Smooth muscle cell (in vitro differentiated cells): ENCODE measurements around the gene OGFR. TPM values are rescaled to one million over a fixed set of nuclear protein-coding genes. Genes with fewer than 3 reads are reported as not detected.

Experiments used
- DNase-seq: peaks from one replicate; lab custom pipeline; 2025; ENCODE audit not compliant: unreplicated experiment; lab: John Stamatoyannopoulos, UW
- H2AFZ ChIP-seq: fragments of 200-600 bp; sonication (generic); 2 replicates; pipeline ENCODE4 v1.6.0; 2016; ENCODE audit warnings: antibody characterized with exemption, low read depth, mild to moderate bottlenecking
- H3F3A ChIP-seq: fragments of 200-600 bp; sonication (generic); 2 replicates; pipeline ENCODE4 v1.6.0; 2017; ENCODE audit warnings: antibody characterized with exemption, low read depth
- H3K27ac ChIP-seq: fragments of 200-600 bp; sonication (generic); 2 replicates; pipeline ENCODE4 v1.5.1; 2016; ENCODE audit warnings: low read depth, mild to moderate bottlenecking
- H3K27me3 ChIP-seq: fragments of 200-600 bp; sonication (generic); 2 replicates; pipeline ENCODE4 v1.6.1; 2016; ENCODE audit warnings: low read depth, mild to moderate bottlenecking
- H3K36me3 ChIP-seq: fragments of 200-600 bp; sonication (generic); 2 replicates; pipeline ENCODE4 v1.5.1; 2016; ENCODE audit warnings: low read depth
- H3K4me1 ChIP-seq: fragments of 200-600 bp; sonication (generic); 2 replicates; pipeline ENCODE4 v1.5.1; 2016; ENCODE audit warnings: low read depth
- H3K4me2 ChIP-seq: fragments of 200-600 bp; sonication (generic); 2 replicates; pipeline ENCODE4 v1.6.0; 2016; ENCODE audit warnings: mild to moderate bottlenecking
- H3K4me3 ChIP-seq: fragments of 200-600 bp; sonication (generic); 2 replicates; pipeline ENCODE4 v1.5.1; 2016; ENCODE audit warnings: mild to moderate bottlenecking
- H3K79me2 ChIP-seq: fragments of 200-600 bp; sonication (generic); 2 replicates; pipeline ENCODE4 v1.6.0; 2016; ENCODE audit warnings: low read depth, mild to moderate bottlenecking
- H3K9ac ChIP-seq: fragments of 200-600 bp; sonication (generic); 2 replicates; pipeline ENCODE4 v1.6.0; 2016; ENCODE audit warnings: low read depth
- H3K9me3 ChIP-seq: fragments of 200-600 bp; sonication (generic); replicated peaks from 2 replicates; pipeline ENCODE4 v1.5.1; 2016; ENCODE audit warnings: low read depth
- H4K20me1 ChIP-seq: fragments of 200-600 bp; sonication (generic); 2 replicates; pipeline ENCODE4 v1.6.0; 2016; ENCODE audit warnings: low read depth
- CTCF ChIP-seq: fragments of 200-600 bp; sonication (generic); IDR thresholded peaks from 2 replicates; pipeline ENCODE4 v1.5.1; 2017; ENCODE audit warnings: borderline replicate concordance, mild to moderate bottlenecking, antibody characterized with exemption; ENCODE audit not compliant: insufficient read depth, poor library complexity, severe bottlenecking
- WGBS: methylation state at CpG from one replicate; pipeline ENCODE4 v1.1.7; 2016; ENCODE audit warnings: low lambda C conversion rate; 5-methylcytosine and 5-hydroxymethylcytosine counted together
- polyA plus RNA-seq: library from polyadenylated mRNA; unstranded; fragments of >200 nt; fragmentation: Nextera tagmentation; extraction: Ambion mirVana; gene quantifications from 2 replicates; pipeline ENCODE4 v1.2.1, GENCODE V29; 2016
- total RNA-seq: library from RNA; depleted of rRNA; stranded (reverse); fragments of >200 nt; gene quantifications from 2 replicates; pipeline ENCODE4 v1.2.3, GENCODE V29; 2014

The OGFR gene
- total and polyA plus RNA-seq, 2 experiments from 2014 or later, result 24.4 to 53.2 TPM

GRCh38 chr20:62799036-62799435 is 5.6 kb upstream of the OGFR start:
- H3K9ac ChIP-seq, result no peak overlapping the region
- no peak overlapping the region for H3K4me3 ChIP-seq
- no peak overlapping the region for H3K4me2 ChIP-seq

GRCh38 chr20:62799459-62799858 is 5.2 kb upstream of the OGFR start:
- no peak for TF ChIP-seq CTCF
- peaks cover 5% of the 10 kb centered on the region for H3K4me1 ChIP-seq
- no peaks in the 10 kb centered on the region for H3K9me3 ChIP-seq
- no peaks in the 10 kb centered on the region for H3K27me3 ChIP-seq
- WGBS, result 99% methylated on average over 19 of the region's 19 CpGs
- H2AFZ ChIP-seq, result no peak overlapping the region
- peaks cover 13% of the 10 kb centered on the region for H4K20me1 ChIP-seq
- H3K4me3 ChIP-seq, result no peak overlapping the region
- no peak for DNase-seq
- no peak overlapping the region for H3K4me2 ChIP-seq
- no peaks in the 10 kb centered on the region for H3K79me2 ChIP-seq
- H3K36me3 ChIP-seq, result no peaks in the 10 kb centered on the region
- H3K9ac ChIP-seq, result no peak overlapping the region
- no peak overlapping the region for H3K27ac ChIP-seq
- peaks cover 16% of the 10 kb centered on the region for H3F3A ChIP-seq

More at GRCh38 chr20:62799036-62799435, 5.6 kb upstream of the OGFR start:
- peaks cover 12% of the 10 kb centered on the region for H3F3A ChIP-seq
- DNase-seq, result no peak
- WGBS, result 97% methylated on average over 8 of the region's 8 CpGs
- H3K27me3 ChIP-seq, result no peaks in the 10 kb centered on the region
- H3K9me3 ChIP-seq, result no peaks in the 10 kb centered on the region
- no peaks in the 10 kb centered on the region for H3K36me3 ChIP-seq
- H3K79me2 ChIP-seq, result no peaks in the 10 kb centered on the region
- TF ChIP-seq CTCF, result no peak
- peaks cover 6% of the 10 kb centered on the region for H3K4me1 ChIP-seq
- H2AFZ ChIP-seq, result no peak overlapping the region
- H4K20me1 ChIP-seq, result peaks cover 13% of the 10 kb centered on the region
- no peak overlapping the region for H3K27ac ChIP-seq

GRCh38 chr20:62799873-62800272 is 4.8 kb upstream of the OGFR start:
- Histone ChIP-seq H3K4me1 (peaks cover 1% of the 10 kb centered on the region), H3K36me3 (no peaks in the 10 kb centered on the region), H2AFZ (no peak overlapping the region), H4K20me1 (peaks cover 13% of the 10 kb centered on the region), H3K4me2 (no peak overlapping the region), H3K9me3 (no peaks in the 10 kb centered on the region), H3K27me3 (no peaks in the 10 kb centered on the region), H3K27ac (no peak overlapping the region), H3F3A (peaks cover 14% of the 10 kb centered on the region), H3K9ac (no peak overlapping the region), H3K79me2 (no peaks in the 10 kb centered on the region), H3K4me3 (no peak overlapping the region)
- 63% methylated on average over 10 of the region's 10 CpGs for WGBS
- TF ChIP-seq CTCF, result no peak
- DNase-seq, result no peak
